Ishikawa (cell line): ENCODE results near the gene BANF2.

Experiments used
- CEBPB ChIP-seq: IDR thresholded peaks from 2 replicates; pipeline ENCODE4 v1.6.1; 2012
- CREB1 ChIP-seq: IDR thresholded peaks from 2 replicates; pipeline ENCODE4 v1.6.1; 2012; ENCODE audit warnings: low read depth
- EGR1 ChIP-seq: IDR thresholded peaks from 2 replicates; pipeline ENCODE4 v1.6.1; 2012
- EP300 ChIP-seq: IDR thresholded peaks from 2 replicates; pipeline ENCODE4 v1.6.1; 2012; ENCODE audit warnings: borderline replicate concordance
- FOXM1 ChIP-seq: IDR thresholded peaks from 2 replicates; pipeline ENCODE4 v1.6.1; 2012; ENCODE audit warnings: low read depth, borderline replicate concordance
- MAX ChIP-seq: IDR thresholded peaks from 2 replicates; pipeline ENCODE4 v1.6.1; 2012
- NFIC ChIP-seq: IDR thresholded peaks from 2 replicates; pipeline ENCODE4 v1.6.1; 2012
- RAD21 ChIP-seq: IDR thresholded peaks from 2 replicates; pipeline ENCODE4 v1.6.1; 2012; ENCODE audit warnings: low read depth
- REST ChIP-seq: IDR thresholded peaks from 2 replicates; pipeline ENCODE4 v1.6.1; 2012; ENCODE audit warnings: low read depth, mild to moderate bottlenecking
- TAF1 ChIP-seq: IDR thresholded peaks from 2 replicates; pipeline ENCODE4 v1.6.1; 2012; ENCODE audit warnings: low read depth, mild to moderate bottlenecking
- TCF12 ChIP-seq: IDR thresholded peaks from 2 replicates; pipeline ENCODE4 v1.6.1; 2012; ENCODE audit warnings: low read depth
- TEAD4 ChIP-seq: IDR thresholded peaks from 2 replicates; pipeline ENCODE4 v1.6.1; 2012
- USF1 ChIP-seq: IDR thresholded peaks from 2 replicates; pipeline ENCODE4 v1.6.1; 2012
- YY1 ChIP-seq: IDR thresholded peaks from 2 replicates; pipeline ENCODE4 v1.6.1; 2012; ENCODE audit warnings: low read depth
- ZBTB7A ChIP-seq: IDR thresholded peaks from 2 replicates; pipeline ENCODE4 v1.6.1; 2012; ENCODE audit warnings: low read depth

BANF2 gene

DNA sequence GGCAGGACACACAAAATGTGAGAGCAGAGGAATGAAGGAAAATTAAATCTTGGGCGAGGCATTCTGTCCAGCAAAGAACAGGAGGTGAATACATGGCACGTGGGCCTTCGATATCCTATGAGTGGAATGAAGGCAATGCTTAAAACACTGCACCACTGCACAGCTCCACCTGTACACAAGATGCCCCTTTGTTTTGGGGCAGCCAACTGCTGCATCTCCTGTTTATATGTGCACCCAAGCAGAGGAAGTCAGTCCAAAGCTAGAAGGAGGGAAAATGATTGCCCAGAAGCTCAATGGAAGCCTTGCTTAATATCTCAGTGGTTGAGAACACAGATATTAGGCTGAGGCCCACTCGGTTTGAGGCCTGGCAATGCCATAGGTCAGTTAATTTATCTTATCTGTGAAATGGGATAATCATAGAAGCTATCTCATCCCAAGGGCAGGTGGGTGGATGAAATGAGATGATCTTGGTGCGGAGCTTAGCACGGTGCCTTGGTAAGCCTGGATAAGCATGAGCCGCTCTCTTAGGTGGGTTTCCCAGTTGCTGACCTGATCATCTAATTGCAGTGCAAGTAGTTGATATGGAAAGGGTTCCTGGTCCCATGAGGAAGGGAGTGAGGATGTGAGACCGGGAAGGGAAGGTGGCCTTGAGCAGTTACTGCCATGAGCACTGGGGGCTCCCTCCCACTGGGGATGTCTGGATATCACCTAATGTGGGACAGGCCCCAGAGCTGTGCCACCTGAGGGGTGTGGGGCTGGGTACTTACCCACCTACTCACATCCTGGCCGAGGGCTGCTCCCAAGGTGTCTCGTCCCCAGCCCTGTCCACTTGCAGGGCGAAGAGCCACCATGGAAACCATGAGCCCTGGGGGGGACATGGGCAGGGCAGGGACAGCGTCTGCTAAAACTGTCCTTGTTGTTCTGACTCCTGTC, 9.9 kb downstream of the BANF2 start:
- no peak for TF ChIP-seq FOXM1
- TF ChIP-seq TCF12 = no peak
- TF ChIP-seq MAX = peak; percentile 65
- TF ChIP-seq CREB1 = no peak
- 0 out of 2 replicates have a peak, but pooled peaks have one; percentile 29 for TF ChIP-seq USF1
- TF ChIP-seq ZBTB7A = no peak
- no peak for TF ChIP-seq RAD21
- no peak for TF ChIP-seq CEBPB
- no peak for TF ChIP-seq TAF1
- no peak for TF ChIP-seq REST
- no peak for TF ChIP-seq EP300
- TF ChIP-seq YY1 = no peak
- TF ChIP-seq NFIC = no peak

GRCh38 chr20:17710379-17711266, 10.9 kb downstream of the BANF2 start:
- TF ChIP-seq CREB1 (no peak), CEBPB (no peak)

GRCh38 chr20:17711267-17711627, 11.5 kb downstream of the BANF2 start:
- TF ChIP-seq EGR1 (no peak), MAX (no peak), TAF1 (no peak), REST (no peak), CEBPB (no peak), TEAD4 (no peak), USF1 (no peak), NFIC (no peak), RAD21 (no peak), TCF12 (no peak)

- TF ChIP-seq TEAD4 (no peak), MAX (no peak), NFIC (no peak), YY1 (no peak), FOXM1 (no peak), TCF12 (no peak), CEBPB (no peak), REST (no peak), RAD21 (no peak), EGR1 (no peak), EP300 (no peak), USF1 (no peak), TAF1 (no peak), CREB1 (no peak)
Observed at GRCh38 chr20:17712201-17712600, 12.4 kb downstream of the BANF2 start.
